ENCODE results near the gene DDX19B. TPM values are rescaled to one million over a fixed set of nuclear protein-coding genes. Genes with fewer than 3 reads are reported as not detected.
"Not testable (repeated sequence)": the region's sequence is repeated elsewhere in the genome, so short reads cannot be mapped to it uniquely, and the experiment has no call there.

DDX19B gene
- total and polyA plus RNA-seq, 2 donors (not counting 1 experiment from before 2014, with no cell fraction given): 33.0 to 35.8 TPM

DNA sequence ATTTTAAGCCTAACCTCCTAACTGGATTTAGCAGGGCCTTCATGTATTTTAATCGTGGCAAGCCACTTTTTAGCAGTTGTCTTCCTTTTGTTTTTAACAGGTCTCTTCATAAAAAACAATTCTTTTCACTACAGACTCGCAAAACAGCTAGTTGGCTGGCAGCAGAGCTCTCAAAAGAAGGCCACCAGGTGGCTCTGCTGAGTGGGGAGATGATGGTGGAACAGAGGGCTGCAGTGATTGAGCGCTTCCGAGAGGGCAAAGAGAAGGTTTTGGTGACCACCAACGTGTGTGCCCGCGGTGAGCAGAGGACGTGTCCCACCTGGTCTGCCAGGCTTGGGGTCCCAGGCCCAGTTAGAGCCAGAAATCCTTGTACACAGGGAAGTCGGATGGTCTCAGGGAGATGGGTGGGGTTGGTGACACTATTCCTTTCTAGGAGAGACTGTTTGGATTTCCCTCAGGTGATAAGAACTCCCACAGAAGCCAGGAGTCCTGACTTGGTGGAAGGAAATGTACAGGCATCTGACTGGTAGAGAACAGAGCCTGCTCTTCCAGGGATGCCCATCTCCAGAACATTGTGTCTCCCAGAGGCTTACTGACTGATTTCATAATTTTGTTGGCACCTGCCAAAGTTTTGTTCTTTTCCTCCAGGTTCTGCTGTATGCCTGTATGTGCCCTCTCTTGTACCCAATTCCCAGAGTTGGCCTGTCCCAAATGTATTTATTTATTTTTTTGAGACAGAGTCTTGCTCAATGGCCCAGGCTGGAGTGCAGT is 32.8 kb downstream of the DDX19B start:
- Histone ChIP-seq H3K9me3 (ENCODE audit: control extremely low read depth in 1 of 3, control insufficient read depth in 2 of 3, insufficient read depth in 1 of 3, low read length in 2 of 3) (no peaks in the 10 kb centered on the region), H2AFZ (ENCODE audit: insufficient read depth, low read depth, low read length, poor library complexity, severe bottlenecking) (no peak overlapping the region), H3K9ac (ENCODE audit: low read length) (no peak overlapping the region), H3K79me2 (ENCODE audit: control insufficient read depth, insufficient read depth, low read length) (no peaks in the 10 kb centered on the region), H3K4me2 (replicated peaks; ENCODE audit: low read depth, low read length, poor library complexity, severe bottlenecking) (no peak overlapping the region), H3K4me3 (ENCODE audit: control extremely low read depth in 1 of 5, extremely low read depth in 1 of 5, insufficient read depth in 1 of 5, low read depth in 2 of 5, low read length in 4 of 5) (no peak overlapping the region), H3K27ac (ENCODE audit: low read length in 2 of 2) (no peak overlapping the region), H4K20me1 (ENCODE audit: control insufficient read depth, insufficient read depth, low read length, poor library complexity, severe bottlenecking) (no peaks in the 10 kb centered on the region), H3K27me3 (replicated peaks in 1 of 4; ENCODE audit: control extremely low read depth in 1 of 4, control insufficient read depth in 3 of 4, insufficient read depth in 4 of 4, low read length in 3 of 4) (no peaks in the 10 kb centered on the region), H3K4me1 (ENCODE audit: control insufficient read depth in 2 of 2, insufficient read depth in 2 of 2, low read length in 2 of 2) (no peaks in the 10 kb centered on the region), H3K36me3 (replicated peaks in 1 of 2; ENCODE audit: control extremely low read depth in 1 of 2, control insufficient read depth in 1 of 2, extremely low read depth in 1 of 2, insufficient read depth in 2 of 2, low read length in 1 of 2) (peaks cover 0 to 36% of the 10 kb centered on the region in 2 experiments)
- no peak for DNase-seq
- intact Hi-C loops (cut with micrococcal nuclease): no loop called here
- TF ChIP-seq, protein P1, sequence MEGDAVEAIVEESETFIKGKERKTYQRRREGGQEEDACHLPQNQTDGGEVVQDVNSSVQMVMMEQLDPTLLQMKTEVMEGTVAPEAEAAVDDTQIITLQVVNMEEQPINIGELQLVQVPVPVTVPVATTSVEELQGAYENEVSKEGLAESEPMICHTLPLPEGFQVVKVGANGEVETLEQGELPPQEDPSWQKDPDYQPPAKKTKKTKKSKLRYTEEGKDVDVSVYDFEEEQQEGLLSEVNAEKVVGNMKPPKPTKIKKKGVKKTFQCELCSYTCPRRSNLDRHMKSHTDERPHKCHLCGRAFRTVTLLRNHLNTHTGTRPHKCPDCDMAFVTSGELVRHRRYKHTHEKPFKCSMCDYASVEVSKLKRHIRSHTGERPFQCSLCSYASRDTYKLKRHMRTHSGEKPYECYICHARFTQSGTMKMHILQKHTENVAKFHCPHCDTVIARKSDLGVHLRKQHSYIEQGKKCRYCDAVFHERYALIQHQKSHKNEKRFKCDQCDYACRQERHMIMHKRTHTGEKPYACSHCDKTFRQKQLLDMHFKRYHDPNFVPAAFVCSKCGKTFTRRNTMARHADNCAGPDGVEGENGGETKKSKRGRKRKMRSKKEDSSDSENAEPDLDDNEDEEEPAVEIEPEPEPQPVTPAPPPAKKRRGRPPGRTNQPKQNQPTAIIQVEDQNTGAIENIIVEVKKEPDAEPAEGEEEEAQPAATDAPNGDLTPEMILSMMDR (IDR thresholded peaks at IDR 0.05): peak; percentile 46
- TF ChIP-seq EZH2 (IDR thresholded peaks at IDR 0.05; ENCODE audit: borderline replicate concordance, insufficient read depth, low read depth, low read length, poor library complexity, severe bottlenecking): no peak
- H3K27me3 Mint-ChIP-seq: no peaks in the 10 kb centered on the region
- POLR2A ChIA-PET: no interaction called here
- peak; percentile 28 for ATAC-seq (ENCODE audit: low read depth)
- WGBS (ENCODE audit: insufficient coverage): 86% methylated on average over 9 of the region's 9 CpGs
- H3K4me3 Mint-ChIP-seq: no peak overlapping the region
- H3K27ac Mint-ChIP-seq: no peak overlapping the region
- H3K9me3 Mint-ChIP-seq (ENCODE audit: insufficient read depth): no peaks in the 10 kb centered on the region
- CTCF ChIA-PET: interaction anchor here (1.4 to 1.8 kb wide), 2 partner anchors 321 to 323 kb away, joined by 3 to 12 read pairs; no protein-coding TSS in a partner anchor
- no peaks in the 10 kb centered on the region for H3K4me1 Mint-ChIP-seq

DNA sequence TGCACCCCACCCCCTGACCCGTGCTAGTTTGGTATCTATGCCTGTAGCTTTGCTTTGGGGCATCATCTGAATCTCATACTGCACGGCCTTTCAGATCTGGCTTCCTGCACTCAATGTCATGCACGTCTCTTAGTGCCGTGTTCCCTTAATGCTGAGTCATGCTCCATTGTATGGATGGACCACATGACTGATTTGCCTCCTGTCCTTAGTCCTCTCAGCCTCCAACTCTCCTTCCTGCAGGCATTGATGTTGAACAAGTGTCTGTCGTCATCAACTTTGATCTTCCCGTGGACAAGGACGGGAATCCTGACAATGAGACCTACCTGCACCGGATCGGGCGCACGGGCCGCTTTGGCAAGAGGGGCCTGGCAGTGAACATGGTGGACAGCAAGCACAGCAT is 33.7 kb downstream of the DDX19B start:
- 73% methylated on average over 4 of the region's 12 CpGs for WGBS (ENCODE audit: insufficient coverage)
- H3K9me3 ChIP-seq (ENCODE audit: control extremely low read depth in 1 of 3, control insufficient read depth in 2 of 3, insufficient read depth in 1 of 3, low read length in 2 of 3); CTCF ChIA-PET; H3K4me1 Mint-ChIP-seq; intact Hi-C loops (cut with micrococcal nuclease); H3K79me2 ChIP-seq (ENCODE audit: control insufficient read depth, insufficient read depth, low read length); H4K20me1 ChIP-seq (ENCODE audit: control insufficient read depth, insufficient read depth, low read length, poor library complexity, severe bottlenecking); ATAC-seq (ENCODE audit: low read depth); H3K27ac ChIP-seq (ENCODE audit: low read length in 2 of 2); H3K4me2 ChIP-seq (replicated peaks; ENCODE audit: low read depth, low read length, poor library complexity, severe bottlenecking); H3K27ac Mint-ChIP-seq; H3K4me1 ChIP-seq (ENCODE audit: control insufficient read depth in 2 of 2, insufficient read depth in 2 of 2, low read length in 2 of 2); H3K27me3 ChIP-seq (replicated peaks in 1 of 4; ENCODE audit: control extremely low read depth in 1 of 4, control insufficient read depth in 3 of 4, insufficient read depth in 4 of 4, low read length in 3 of 4); POLR2A ChIA-PET; H3K9ac ChIP-seq (ENCODE audit: low read length); H2AFZ ChIP-seq (ENCODE audit: insufficient read depth, low read depth, low read length, poor library complexity, severe bottlenecking); H3K9me3 Mint-ChIP-seq (ENCODE audit: insufficient read depth); H3K4me3 ChIP-seq (ENCODE audit: control extremely low read depth in 1 of 5, extremely low read depth in 1 of 5, insufficient read depth in 1 of 5, low read depth in 2 of 5, low read length in 4 of 5); DNase-seq; H3K4me3 Mint-ChIP-seq; H3K27me3 Mint-ChIP-seq: not testable (repeated sequence)
- H3K36me3 ChIP-seq (replicated peaks in 1 of 2; ENCODE audit: control extremely low read depth in 1 of 2, control insufficient read depth in 1 of 2, extremely low read depth in 1 of 2, insufficient read depth in 2 of 2, low read length in 1 of 2): peaks cover 0 to 36% of the 10 kb centered on the region in 2 experiments
